ENCODE measurements around the gene HIPK2. TPM values are rescaled to one million over a fixed set of nuclear protein-coding genes. Genes with fewer than 3 reads are reported as not detected.

HIPK2 gene
- total RNA-seq, 3 donors from 2014 or later (not counting 1 experiment from before 2014, with no cell fraction given), result 127 to 145 (median 144) TPM

DNA sequence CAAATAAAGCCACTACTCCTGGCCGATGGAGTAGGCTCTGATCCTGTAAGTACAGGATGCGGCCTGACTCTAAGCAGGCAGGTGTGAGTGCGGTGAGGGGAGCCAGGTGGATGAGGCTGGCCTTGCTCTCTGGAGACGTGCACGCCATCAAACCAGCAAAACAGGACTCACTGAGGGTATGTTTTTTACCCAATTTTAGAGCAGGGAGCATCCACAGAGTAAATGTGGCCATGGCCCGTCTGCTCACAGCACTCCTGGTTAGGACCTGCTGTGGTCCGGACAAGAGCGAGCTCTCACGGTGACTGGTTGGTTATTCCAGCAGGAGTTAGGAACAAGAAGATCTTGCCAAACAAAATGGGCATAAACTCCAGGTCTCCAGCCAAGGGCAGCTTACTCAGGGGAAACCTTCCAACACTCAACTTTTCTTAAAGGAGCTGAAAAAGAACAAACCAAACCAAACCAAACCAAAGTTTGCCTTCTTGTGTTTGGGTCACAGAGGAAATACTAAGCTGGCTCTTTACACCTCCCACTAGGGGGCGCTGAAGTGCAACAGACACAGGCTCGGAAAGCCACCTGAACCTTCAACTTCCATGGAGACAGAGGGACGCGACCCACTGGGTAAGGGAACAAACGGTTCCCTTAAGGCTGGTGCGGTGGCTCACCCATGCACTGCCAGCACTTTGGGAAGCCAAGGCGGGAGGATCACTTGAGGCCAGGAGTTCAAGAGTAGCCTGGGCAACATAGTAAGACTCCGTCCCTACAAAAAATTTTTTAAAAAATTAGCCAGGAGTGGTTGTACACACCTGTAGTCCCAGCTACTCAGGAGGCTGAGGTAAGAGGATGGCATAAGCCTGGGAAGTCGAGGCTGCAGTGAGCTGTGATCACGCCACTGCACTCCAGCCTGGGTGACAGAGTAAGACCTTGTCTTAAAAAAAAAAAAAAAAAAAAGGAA, 131.9 kb downstream of the HIPK2 start:
- Histone ChIP-seq H3K9me3 (ENCODE audit: control insufficient read depth, insufficient read depth, low read length) (no peaks in the 10 kb centered on the region), H3K4me1 (ENCODE audit: control insufficient read depth, insufficient read depth, low read length) (peaks cover 44% of the 10 kb centered on the region), H3K36me3 (ENCODE audit: control insufficient read depth, insufficient read depth, low read length) (no peaks in the 10 kb centered on the region), H3K27me3 (ENCODE audit: control insufficient read depth, insufficient read depth, low read length) (no peaks in the 10 kb centered on the region), H3K4me3 (ENCODE audit: low read length) (no peak overlapping the region), H3K27ac (ENCODE audit: low read length) (no peak overlapping the region)
- H3K36me3 Mint-ChIP-seq, result no peaks in the 10 kb centered on the region
- DNase-seq, result peak; percentile 83 to 93
- no peaks in the 10 kb centered on the region for H3K27me3 Mint-ChIP-seq (ENCODE audit: low read depth in 2 of 2)
- peak overlapping the region; percentile 94 to 97 for H3K27ac Mint-ChIP-seq
- ATAC-seq, result peak; percentile 33 to 57 (median 42)
- H3K4me3 Mint-ChIP-seq, result peak overlapping the region; percentile 42
- H3K4me1 Mint-ChIP-seq, result peaks cover 75 to 77% of the 10 kb centered on the region in 2 donors
- intact Hi-C loops (cut with micrococcal nuclease), result loop anchor here (1.0 to 10.0 kb wide), 9 partner anchors 35 to 531 kb away; partner anchors contain the start of genes HIPK2, KDM7A and PARP12
- 61% methylated on average over 19 of the region's 19 CpGs for WGBS (ENCODE audit: insufficient coverage)
- TF ChIP-seq, protein P1, sequence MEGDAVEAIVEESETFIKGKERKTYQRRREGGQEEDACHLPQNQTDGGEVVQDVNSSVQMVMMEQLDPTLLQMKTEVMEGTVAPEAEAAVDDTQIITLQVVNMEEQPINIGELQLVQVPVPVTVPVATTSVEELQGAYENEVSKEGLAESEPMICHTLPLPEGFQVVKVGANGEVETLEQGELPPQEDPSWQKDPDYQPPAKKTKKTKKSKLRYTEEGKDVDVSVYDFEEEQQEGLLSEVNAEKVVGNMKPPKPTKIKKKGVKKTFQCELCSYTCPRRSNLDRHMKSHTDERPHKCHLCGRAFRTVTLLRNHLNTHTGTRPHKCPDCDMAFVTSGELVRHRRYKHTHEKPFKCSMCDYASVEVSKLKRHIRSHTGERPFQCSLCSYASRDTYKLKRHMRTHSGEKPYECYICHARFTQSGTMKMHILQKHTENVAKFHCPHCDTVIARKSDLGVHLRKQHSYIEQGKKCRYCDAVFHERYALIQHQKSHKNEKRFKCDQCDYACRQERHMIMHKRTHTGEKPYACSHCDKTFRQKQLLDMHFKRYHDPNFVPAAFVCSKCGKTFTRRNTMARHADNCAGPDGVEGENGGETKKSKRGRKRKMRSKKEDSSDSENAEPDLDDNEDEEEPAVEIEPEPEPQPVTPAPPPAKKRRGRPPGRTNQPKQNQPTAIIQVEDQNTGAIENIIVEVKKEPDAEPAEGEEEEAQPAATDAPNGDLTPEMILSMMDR (IDR thresholded peaks at IDR 0.05), result peak; percentile 88
- H3K9me3 Mint-ChIP-seq, result no peaks in the 10 kb centered on the region

DNA sequence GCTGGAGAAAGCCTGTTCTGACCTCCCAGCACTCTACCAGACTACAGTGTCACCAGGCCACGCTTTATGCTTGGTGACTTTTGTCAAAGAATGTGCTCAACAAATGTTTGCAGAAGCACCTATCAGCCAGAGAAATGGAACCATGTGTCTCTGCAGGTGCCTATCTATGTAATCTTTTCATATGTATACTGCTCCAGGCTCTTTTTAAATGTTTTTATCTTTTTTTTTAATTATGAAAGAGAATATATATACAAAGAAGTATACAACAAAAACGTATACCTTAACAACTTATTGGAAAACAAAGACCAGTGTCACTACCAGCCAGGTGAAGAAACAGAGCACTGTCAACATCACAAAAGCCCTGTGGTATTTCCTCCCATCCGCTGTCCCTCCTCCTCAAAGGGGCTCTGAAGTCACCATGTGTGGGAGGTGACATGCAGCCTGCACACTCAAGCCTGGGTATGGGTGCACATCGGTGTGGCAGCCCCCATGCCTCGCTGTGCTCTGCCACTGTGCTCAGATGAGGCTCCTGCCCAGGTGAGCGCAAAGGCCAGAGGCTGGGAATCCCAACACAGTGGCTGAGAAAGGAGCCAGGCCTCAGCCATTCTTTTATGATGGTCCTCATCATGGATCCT, 133.7 kb downstream of the HIPK2 start:
- Histone ChIP-seq H3K27me3 (ENCODE audit: control insufficient read depth, insufficient read depth, low read length) (no peaks in the 10 kb centered on the region), H3K4me3 (ENCODE audit: low read length) (no peak overlapping the region), H3K27ac (ENCODE audit: low read length) (no peak overlapping the region), H3K9me3 (ENCODE audit: control insufficient read depth, insufficient read depth, low read length) (no peaks in the 10 kb centered on the region), H3K36me3 (ENCODE audit: control insufficient read depth, insufficient read depth, low read length) (peaks cover 2% of the 10 kb centered on the region), H3K4me1 (ENCODE audit: control insufficient read depth, insufficient read depth, low read length) (peaks cover 29% of the 10 kb centered on the region)
- Mint-ChIP-seq H3K9me3 (no peaks in the 10 kb centered on the region), H3K27ac (peak overlapping the region; percentile 73 to 94), H3K4me1 (peaks cover 57 to 69% of the 10 kb centered on the region in 2 donors), H3K36me3 (no peaks in the 10 kb centered on the region), H3K4me3 (no peak overlapping the region), H3K27me3 (ENCODE audit: low read depth in 2 of 2) (no peaks in the 10 kb centered on the region)
- ATAC-seq (no peak), DNase-seq (peak in 1 of 2 donors; percentile 48)
- TF ChIP-seq, protein P1 (IDR thresholded peaks at IDR 0.05), result no peak
- WGBS (ENCODE audit: insufficient coverage), result 63% methylated on average over 5 of the region's 6 CpGs
- intact Hi-C loops (cut with micrococcal nuclease), result loop anchor here (10.0 kb wide), 1 partner anchor 81 kb away; no protein-coding TSS in a partner anchor

DNA sequence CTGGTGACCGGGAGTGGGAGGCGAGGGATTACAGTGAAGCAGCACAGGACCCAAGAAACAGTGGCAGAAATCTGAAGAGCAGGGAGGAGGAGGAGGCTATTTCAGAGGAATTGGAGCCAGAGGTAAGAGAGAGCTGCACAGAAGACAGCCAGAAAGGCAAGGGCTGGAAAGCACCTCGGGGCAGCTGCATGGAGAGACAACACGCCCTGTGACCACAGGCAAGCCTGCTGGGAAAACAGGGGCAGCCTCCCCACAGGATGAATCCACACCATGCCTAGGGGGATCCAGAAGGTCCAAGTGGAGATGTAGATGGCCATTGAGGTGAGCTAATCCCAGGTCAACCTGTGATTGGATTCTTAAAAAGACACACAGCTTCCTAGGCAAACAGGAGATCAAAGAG, 135.5 kb downstream of the HIPK2 start:
- intact Hi-C loops (cut with micrococcal nuclease), result loop anchor here (10.0 kb wide), 1 partner anchor 83 kb away; no protein-coding TSS in a partner anchor
- ATAC-seq (no peak), DNase-seq (no peak)
- H3K9me3 Mint-ChIP-seq, result no peaks in the 10 kb centered on the region
- H3K4me3 Mint-ChIP-seq, result no peak overlapping the region
- H3K27me3 ChIP-seq (ENCODE audit: control insufficient read depth, insufficient read depth, low read length), result no peaks in the 10 kb centered on the region
- H3K9me3 ChIP-seq (ENCODE audit: control insufficient read depth, insufficient read depth, low read length), result no peaks in the 10 kb centered on the region
- no peak overlapping the region for H3K27ac ChIP-seq (ENCODE audit: low read length)
- H3K4me1 ChIP-seq (ENCODE audit: control insufficient read depth, insufficient read depth, low read length), result peaks cover 16% of the 10 kb centered on the region
- no peaks in the 10 kb centered on the region for H3K36me3 Mint-ChIP-seq
- H3K27me3 Mint-ChIP-seq (ENCODE audit: low read depth in 2 of 2), result no peaks in the 10 kb centered on the region
- peak overlapping the region in 1 of 2 donors; percentile 38 for H3K27ac Mint-ChIP-seq
- no peak overlapping the region for H3K4me3 ChIP-seq (ENCODE audit: low read length)
- WGBS (ENCODE audit: insufficient coverage), result 86% methylated on average over 4 of the region's 4 CpGs
- peaks cover 2% of the 10 kb centered on the region for H3K36me3 ChIP-seq (ENCODE audit: control insufficient read depth, insufficient read depth, low read length)
- peaks cover 50 to 66% of the 10 kb centered on the region in 2 donors for H3K4me1 Mint-ChIP-seq
- TF ChIP-seq, protein P1 (IDR thresholded peaks at IDR 0.05), result no peak

All from natural killer cell (primary cell).